SHP77 treated with DMSO at 0.1 percent for 48 hours (cell line): Measurements from ENCODE around the gene RHO.
"Not testable (repeated sequence)": the region's sequence is repeated elsewhere in the genome, so short reads cannot be mapped to it uniquely, and the experiment has no call there.

ENCODE experiments used
- DNase-seq: peaks from one replicate; lab custom pipeline; 2025; lab: John Stamatoyannopoulos, UW

Gene RHO

GRCh38 chr3:129499604-129500333 is 28.7 kb upstream of the RHO start:
- DNase-seq, result not testable (repeated sequence)

DNA sequence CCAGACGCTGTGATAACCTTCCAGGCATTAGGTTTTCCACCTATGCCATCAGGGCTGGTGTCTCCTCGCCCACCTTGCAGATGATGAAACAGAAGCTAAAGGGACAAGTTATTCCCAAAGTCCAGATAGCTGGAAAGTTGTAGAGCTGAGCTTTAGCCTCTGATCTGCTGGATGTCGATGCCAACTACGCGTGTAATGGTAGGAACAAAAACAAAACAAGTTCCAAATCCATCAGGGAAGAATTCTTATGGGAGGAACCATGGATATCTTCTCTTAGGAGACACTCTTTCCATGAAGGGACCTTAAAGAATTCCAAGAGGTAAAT is 28.1 kb upstream of the RHO start:
- no peak for DNase-seq

DNA sequence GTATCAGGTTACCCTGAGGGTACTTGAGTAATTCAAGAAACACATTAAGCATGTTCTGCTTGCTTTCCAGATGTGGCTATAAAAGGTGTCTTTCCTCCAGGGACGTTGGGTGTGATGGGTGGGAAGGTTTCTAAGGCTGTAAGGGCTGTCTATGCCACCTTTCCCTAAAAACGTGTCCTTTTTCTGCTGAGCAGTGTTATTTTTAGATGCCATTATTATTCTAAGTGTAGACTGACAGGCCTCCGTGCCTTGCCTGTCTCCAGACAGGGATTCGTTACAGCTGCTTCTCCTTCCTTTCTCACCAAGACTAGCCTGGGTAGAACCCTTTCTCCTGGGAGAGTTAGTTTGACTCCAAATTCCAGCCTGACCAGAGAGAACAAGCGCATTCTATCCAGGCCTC is 26.8 kb upstream of the RHO start:
- DNase-seq, result no peak

DNA sequence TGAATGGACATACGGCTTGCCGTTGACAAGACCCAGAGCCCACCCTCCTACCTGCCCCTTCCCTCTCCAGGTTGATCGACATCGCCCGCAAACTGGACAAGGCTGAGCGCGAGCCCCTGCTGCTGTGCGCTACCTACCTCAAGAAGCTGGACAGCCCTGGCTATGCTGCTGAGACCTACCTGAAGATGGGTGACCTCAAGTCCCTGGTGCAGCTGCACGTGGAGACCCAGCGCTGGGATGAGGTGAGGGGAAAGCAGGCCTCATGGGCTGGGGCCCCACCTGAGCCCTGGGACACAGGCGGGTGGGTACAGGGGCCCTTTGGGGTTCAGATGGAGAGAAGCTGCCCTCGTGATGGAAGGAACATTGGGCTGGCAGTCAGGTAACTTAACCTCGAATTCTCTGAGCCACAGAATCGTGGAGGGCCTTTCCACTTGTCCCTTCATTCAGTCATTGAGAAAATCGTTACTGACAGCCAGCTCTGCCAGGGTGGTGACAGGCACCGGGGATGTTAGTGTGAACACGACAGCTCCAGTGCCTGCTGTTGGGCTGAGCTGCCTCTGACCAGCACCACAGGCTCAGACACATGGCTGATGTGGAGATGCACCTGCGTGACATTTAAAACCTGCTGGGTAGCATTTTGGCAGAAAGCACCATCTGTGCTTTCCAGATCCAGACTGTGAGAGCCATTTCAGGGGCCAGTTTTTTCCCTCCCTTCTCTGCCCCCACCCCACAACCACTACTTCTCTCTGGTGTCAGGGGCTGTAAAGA is 25.6 kb upstream of the RHO start:
- DNase-seq, result no peak

DNA sequence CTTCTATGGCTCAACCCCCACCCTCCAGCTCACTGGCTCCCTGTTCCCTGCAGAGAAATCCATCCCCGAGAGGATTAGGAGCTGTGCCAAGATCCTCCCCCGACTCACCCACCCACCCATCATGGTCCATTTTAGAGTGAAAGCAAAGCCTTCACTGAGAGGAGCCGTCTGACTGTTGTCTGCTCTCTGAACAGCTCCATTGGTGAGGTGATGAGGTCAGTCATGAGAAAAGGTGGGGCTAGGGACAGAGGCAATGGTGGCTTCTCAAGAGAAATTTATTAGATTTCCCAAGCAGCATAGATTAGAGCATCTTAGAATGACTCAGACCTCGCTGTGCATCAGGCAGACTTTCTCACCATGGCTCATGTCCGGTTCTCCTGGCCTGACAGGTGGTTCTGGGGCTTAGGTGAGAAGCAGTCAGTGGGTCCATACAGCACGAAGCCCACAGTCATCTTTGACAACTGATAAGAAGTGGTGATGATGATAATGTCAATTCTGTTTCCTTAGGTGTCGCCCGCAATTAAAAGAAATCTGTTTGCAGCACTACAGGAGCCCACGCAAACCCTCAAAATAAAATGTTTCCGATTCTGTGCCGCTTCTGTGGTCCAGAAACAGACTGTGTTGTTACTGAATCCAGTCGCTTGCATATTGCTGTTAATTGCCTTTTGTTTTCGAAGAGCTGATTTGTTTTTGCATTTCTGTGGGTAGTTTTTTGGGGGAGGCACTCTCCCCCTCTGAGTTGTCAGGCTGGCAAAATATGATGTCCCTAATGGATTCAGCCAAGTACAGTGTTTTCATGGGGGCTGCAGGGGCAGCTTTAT is 24.8 kb upstream of the RHO start:
- no peak for DNase-seq

DNA sequence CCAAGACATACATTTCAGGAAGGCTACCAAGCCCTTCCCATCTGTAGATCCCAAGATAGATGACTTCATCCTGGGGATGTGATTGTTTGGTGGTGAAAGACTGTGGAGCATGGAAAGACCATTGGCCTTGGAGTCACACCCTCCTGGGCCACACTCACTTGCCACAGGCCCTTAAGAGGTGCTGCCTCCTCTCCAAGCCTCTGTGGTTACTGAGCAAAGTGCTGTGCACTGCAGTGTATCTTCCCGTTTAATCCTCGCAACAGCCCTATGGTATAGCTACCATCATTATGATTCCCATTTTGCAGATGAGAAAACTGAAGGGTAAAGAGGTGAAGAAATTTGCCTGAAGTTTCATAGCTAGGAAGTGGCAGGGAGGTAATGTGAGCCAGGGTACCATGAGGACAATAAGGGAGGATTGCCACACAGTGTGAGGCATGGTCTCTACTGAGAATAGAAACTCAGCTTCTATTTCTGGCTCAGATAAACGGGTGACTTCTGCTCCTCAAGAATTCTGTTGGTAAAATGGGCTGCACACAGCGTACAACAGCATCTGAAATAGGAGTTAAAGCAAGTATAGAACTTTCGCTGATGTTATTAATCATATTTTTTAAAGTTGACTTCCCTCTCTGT is 23.9 kb upstream of the RHO start:
- no peak for DNase-seq

DNA sequence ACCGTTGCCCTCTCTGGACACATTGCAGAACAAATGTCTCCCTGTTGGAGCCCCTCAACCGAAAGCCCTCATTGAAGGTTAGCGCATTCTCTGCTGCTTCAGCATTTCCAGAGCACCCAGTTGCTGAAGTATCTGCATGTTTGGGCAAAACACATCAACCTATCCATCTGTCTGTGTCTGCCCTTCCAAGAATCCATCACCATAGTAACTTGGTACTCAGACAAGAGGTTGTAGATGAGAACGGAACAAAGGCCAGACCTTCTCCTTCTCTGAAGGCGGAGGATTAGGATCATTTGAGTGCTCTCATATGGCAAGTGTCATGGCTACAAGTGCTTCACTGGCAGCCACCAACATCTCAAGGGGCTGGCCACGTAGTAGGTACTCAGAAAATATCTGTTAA is 23.1 kb upstream of the RHO start:
- no peak for DNase-seq

DNA sequence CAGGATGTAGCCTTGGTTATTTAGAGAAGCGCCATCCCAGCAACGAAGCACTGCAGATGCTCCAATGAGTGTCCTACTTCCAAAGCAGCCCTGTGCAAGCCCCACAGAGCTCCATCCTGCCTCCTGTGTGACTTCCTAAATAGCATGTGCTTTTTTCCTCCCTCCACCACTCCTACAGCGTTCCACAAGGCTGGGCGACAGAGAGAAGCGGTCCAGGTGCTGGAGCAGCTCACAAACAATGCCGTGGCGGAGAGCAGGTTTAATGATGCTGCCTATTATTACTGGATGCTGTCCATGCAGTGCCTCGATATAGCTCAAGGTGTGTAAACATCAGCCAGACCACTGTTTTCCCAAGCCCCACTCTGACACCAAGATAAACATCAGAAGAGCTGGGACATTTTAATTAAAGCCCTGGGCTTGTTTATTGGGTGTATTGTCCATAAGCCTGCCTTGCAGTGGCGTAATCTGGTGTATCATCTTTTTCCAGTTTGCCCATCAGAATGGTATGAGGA is 22.2 kb upstream of the RHO start:
- DNase-seq, result peak; percentile 97

DNA sequence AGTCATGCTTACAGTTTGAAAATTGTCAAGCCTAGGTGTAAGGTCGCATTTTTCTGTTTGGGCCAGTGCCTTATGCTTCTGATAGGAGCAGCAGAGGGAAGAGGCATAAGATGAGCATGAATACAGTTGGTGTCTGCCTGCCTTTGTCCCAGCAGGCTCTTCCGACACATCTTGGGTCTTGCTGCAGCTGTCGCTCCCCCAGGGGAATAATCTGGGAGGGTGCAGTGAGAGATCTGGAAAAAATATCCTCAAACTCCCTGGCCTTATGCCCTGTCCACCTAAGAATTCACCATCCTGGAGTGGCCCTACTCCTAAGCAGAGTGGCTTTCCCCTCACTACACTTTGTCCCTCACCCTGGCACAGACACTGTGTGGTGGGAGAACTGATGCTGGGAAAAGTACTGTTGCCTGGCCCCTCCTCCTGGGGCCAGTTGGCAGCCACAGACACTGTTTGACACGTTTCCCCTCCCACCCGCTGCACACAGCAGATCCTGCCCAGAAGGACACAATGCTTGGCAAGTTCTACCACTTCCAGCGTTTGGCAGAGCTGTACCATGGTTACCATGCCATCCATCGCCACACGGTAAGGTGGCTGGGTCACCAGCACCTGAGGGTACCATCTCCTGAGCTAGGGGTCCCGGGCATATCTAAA is 21.1 kb upstream of the RHO start:
- peak; percentile 59 for DNase-seq

DNA sequence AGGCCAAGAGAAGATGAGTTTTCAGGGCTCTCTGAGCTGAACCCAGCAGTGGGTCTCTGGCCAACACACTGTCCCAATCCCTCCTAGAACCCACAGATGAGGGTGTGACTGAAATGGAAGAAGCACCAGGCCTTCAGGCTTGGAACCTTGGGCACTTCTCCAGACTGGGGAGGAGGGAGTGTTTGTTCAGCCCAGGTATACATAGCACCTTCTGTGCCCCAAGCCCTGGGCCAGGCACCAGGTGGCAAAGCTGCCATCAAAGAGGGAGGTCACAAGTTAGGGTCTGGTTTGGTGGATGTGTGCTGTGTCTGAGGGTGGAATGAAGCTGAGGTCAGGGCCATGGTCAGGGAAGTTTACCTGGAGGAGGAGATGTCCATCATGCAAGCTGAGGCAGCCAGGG is 15.8 kb upstream of the RHO start:
- no peak for DNase-seq

- no peak for DNase-seq
Measured at GRCh38 chr3:129513705-129514104, 14.7 kb upstream of the RHO start.

GRCh38 chr3:129514110-129514509 is 14.3 kb upstream of the RHO start:
- DNase-seq, result no peak

DNA sequence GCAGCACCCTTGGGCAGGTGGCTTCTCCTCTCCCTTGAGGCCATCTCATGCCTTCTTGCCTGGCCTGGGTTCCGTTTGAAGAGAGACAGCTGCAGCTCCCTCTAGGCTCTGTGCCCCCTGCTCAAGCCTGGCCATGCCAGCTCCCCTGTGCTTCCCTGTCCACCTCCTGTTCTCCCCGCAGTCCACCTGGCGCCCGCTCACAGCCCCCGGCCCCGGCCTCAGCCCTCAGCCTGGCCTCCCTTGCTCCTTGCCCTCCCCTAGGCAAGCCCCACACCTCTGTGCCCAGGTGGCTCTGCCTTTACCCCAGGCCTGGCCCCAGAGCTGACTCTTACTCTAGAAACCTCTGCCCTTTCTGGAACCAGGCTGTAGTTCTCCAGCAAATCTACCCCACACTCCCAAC is 13.9 kb upstream of the RHO start:
- DNase-seq, result no peak

- not testable (repeated sequence) for DNase-seq
Measured at GRCh38 chr3:129515108-129515820, 13.2 kb upstream of the RHO start.

GRCh38 chr3:129515821-129516432 is 12.5 kb upstream of the RHO start:
- DNase-seq, result not testable (repeated sequence)

DNA sequence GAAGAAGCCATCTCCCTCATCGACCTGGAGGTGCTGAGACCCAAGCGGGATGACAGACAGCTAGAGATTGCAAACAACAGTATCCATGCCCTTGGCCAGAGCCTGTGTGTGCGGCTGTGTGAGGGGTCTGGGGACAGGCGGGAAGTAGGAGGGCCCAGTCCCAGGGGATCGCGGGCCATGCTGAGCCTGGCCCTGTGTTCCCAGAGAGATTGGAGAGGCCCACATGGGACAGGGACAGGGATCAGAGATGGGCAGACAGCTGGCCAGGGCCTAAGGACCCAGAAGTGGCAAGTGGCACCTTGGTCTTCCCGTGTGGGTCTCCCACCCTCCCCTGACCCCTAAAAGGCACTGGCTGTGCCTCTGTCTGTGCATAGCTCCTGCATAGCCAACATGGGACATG is 10.9 kb upstream of the RHO start:
- no peak for DNase-seq

DNA sequence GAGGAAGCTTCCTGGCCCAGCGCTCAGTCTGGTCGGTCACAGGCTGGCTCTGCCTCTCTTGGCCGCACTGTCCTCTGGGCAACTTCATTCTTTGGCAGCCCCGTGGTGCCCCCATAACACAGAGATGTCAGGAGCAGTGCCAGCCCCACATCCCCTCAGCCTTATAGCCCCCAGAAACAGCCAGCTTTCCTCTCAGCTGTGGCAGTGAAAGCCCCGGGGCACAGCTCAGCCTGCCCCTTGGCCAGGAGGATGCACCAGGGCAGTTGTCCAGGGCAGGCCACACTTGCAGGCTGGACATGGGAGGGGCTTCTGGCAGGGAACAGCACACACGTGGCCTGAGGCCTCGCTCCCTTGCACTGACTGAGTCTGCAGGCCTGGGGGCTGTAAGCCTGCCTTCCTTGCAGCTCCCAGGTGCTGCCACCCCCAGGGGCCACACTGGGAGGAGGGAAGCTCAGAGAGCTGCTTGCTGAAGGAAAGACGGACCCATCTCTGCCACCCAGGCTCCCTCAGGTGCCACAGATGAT is 10.3 kb upstream of the RHO start:
- no peak for DNase-seq

DNA sequence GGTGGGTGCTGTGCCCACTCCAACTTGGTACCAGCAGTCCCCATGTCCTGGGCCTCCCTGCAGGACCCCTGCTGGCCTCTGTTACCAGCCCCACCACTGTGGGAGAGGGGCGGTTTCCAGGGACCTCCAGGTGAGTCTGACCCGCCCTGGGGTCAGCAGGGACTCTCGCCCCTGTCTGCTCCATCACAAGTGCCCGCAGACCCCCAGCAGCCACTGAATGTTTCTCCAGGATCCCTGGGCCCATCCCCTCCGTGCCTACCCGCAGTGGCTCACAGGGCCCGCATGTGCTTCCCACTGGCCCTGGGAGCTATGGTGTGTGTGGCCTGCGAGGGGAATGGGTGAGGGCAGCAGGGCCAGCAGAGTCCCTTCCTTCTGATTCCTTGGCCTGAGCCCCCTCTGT is 9.9 kb upstream of the RHO start:
- DNase-seq, result no peak

DNA sequence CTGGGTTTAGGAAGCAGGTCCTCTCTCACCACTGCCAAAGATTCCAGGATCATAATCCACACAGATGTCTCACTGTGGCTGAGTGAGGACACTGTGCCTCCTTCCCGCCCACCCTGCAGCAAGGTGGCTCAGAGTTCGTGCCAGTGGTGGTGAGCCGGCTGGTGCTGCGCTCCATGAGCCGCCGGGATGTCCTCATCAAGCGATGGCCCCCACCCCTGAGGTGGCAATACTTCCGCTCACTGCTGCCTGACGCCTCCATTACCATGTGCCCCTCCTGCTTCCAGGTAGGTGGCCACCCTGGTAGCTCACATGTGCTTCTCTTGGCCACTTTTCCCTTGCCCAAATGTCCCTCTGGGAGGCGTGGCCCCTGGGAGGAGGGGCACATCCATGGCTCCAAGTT is 9.0 kb upstream of the RHO start:
- no peak for DNase-seq
